IgD-negative memory B cell (primary cell): Measurements from ENCODE around the gene ESPN. TPM values are rescaled to one million over a fixed set of nuclear protein-coding genes. Genes with fewer than 3 reads are reported as not detected.
"Not testable (repeated sequence)": the region's sequence is repeated elsewhere in the genome, so short reads cannot be mapped to it uniquely, and the experiment has no call there.

Experiments
- H3K27ac Mint-ChIP-seq, 3 donors: one replicate each; pipeline ENCODE4 v1.8.0; 2020 to 2022; ENCODE audit warnings: mild to moderate bottlenecking in 3 of 3, mixed read lengths in 3 of 3, moderate library complexity in 1 of 3
- H3K27me3 Mint-ChIP-seq: one replicate; pipeline ENCODE4 v1.8.0; 2021; ENCODE audit warnings: mixed read lengths
- H3K36me3 Mint-ChIP-seq: one replicate; pipeline ENCODE4 v1.8.0; 2020; ENCODE audit warnings: mild to moderate bottlenecking, mixed read lengths
- H3K4me1 Mint-ChIP-seq, 3 donors: one replicate each; pipeline ENCODE4 v1.8.0; 2020 to 2022; ENCODE audit warnings: mixed read lengths in 3 of 3, mild to moderate bottlenecking in 1 of 3
- H3K4me3 Mint-ChIP-seq, 4 donors: one replicate each; pipeline ENCODE4 v1.8.0; 2020 to 2022; ENCODE audit warnings: mild to moderate bottlenecking in 4 of 4, mixed read lengths in 4 of 4, moderate library complexity in 3 of 4
- H3K9me3 Mint-ChIP-seq, 3 donors: one replicate each; pipeline ENCODE4 v1.8.0; 2020 to 2021; ENCODE audit warnings: mixed read lengths in 3 of 3, mild to moderate bottlenecking in 1 of 3
- polyA plus RNA-seq: library from polyadenylated mRNA; unstranded; fragments of 300-500 nt; fragmentation: Illumina TruSeq; gene quantifications from one replicate; pipeline ENCODE4 v1.2.3, GENCODE V29; 2021

ESPN gene
- polyA plus RNA-seq, 1 donor from 2014 or later = not detected

GRCh38 chr1:6395130-6395529, 29.4 kb upstream of the ESPN start:
- not testable (repeated sequence) for H3K27me3 Mint-ChIP-seq, H3K9me3 Mint-ChIP-seq, H3K36me3 Mint-ChIP-seq
- H3K4me1 Mint-ChIP-seq = peaks cover 10 to 13% (median 11%) of the 10 kb centered on the region in 3 donors
- H3K4me3 Mint-ChIP-seq = peak overlapping the region in 3 of 4 donors; percentile 70 to 95 (median 85)
- H3K27ac Mint-ChIP-seq = peak overlapping the region in 2 of 3 donors; percentile 67 to 97

DNA sequence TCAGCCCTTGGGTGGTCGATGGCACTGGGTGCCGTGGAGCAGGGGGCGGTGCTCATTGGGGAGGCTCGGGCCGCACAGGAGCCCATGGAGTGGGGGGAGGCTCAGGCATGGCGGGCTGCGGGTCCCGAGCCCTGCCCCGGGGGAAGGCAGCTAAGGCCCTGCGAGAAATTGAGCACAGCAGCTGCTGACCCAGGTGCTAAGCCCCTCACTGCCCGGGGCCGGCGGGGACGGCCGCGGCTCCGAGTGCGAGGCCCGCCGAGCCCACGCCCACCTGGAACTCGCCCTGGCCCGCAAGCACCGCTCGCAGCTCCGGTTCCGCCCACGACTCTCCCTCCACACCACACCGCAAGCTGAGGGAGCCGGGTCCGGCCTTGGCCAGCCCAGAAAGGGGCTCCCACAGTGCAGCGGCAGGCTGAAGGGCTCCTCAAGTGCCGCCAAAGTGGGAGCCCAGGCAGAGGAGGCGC, 28.8 kb upstream of the ESPN start:
- H3K36me3 Mint-ChIP-seq = not testable (repeated sequence)
- peaks cover 10 to 13% (median 11%) of the 10 kb centered on the region in 3 donors for H3K4me1 Mint-ChIP-seq

GRCh38 chr1:6396998-6397397, 27.6 kb upstream of the ESPN start:
- Mint-ChIP-seq H3K27me3 (peaks cover 4% of the 10 kb centered on the region), H3K36me3 (no peaks in the 10 kb centered on the region), H3K4me3 (peak overlapping the region in 1 of 4 donors; percentile 80), H3K4me1 (peaks cover 10 to 12% (median 11%) of the 10 kb centered on the region in 3 donors), H3K27ac (peak overlapping the region in 1 of 3 donors; percentile 74), H3K9me3 (no peaks in the 10 kb centered on the region)

More for the DNA sequence above, 28.8 kb upstream of the ESPN start:
- not testable (repeated sequence) for H3K27me3 Mint-ChIP-seq, H3K27ac Mint-ChIP-seq, H3K9me3 Mint-ChIP-seq
- peak overlapping the region in 1 of 4 donors; percentile 33 for H3K4me3 Mint-ChIP-seq

GRCh38 chr1:6397844-6398441, 26.6 kb upstream of the ESPN start:
- Mint-ChIP-seq H3K27ac (no peak overlapping the region), H3K27me3 (peaks cover 5% of the 10 kb centered on the region), H3K9me3 (no peaks in the 10 kb centered on the region), H3K4me3 (peak overlapping the region in 2 of 4 donors; percentile 10 to 80), H3K36me3 (no peaks in the 10 kb centered on the region), H3K4me1 (peaks cover 6 to 7% (median 6%) of the 10 kb centered on the region in 3 donors)

DNA sequence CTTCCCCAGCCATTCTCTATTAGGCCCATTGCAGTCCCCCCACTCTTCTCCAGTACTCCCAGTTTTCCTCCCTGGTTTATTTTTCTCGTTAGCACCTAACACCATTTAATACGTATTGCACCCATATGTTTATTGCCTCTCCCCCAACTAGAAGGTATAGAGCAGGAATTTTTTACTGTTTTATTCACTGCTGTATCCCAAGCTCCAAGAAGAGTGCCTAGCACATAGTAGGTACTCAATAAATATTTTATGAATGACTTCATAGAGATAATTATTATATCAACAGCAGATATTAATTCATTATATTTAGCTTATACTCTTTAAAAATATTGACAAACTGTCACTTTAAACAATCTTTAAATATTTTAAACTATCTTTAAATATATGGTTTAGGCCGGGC, 25.3 kb upstream of the ESPN start:
- peaks cover 6% of the 10 kb centered on the region for H3K27me3 Mint-ChIP-seq
- H3K9me3 Mint-ChIP-seq = no peaks in the 10 kb centered on the region
- H3K4me1 Mint-ChIP-seq = peaks cover under 1% of the 10 kb centered on the region in 3 donors
- no peaks in the 10 kb centered on the region for H3K36me3 Mint-ChIP-seq
- H3K4me3 Mint-ChIP-seq = no peak overlapping the region
- H3K27ac Mint-ChIP-seq = no peak overlapping the region

GRCh38 chr1:6401673-6402072, 22.9 kb upstream of the ESPN start:
- H3K27ac Mint-ChIP-seq = no peak overlapping the region
- H3K4me3 Mint-ChIP-seq = no peak overlapping the region
- H3K36me3 Mint-ChIP-seq = no peaks in the 10 kb centered on the region
- H3K27me3 Mint-ChIP-seq = peaks cover 6% of the 10 kb centered on the region
- peaks cover 0 to 2% (median 0%) of the 10 kb centered on the region in 3 donors for H3K4me1 Mint-ChIP-seq
- no peaks in the 10 kb centered on the region for H3K9me3 Mint-ChIP-seq

DNA sequence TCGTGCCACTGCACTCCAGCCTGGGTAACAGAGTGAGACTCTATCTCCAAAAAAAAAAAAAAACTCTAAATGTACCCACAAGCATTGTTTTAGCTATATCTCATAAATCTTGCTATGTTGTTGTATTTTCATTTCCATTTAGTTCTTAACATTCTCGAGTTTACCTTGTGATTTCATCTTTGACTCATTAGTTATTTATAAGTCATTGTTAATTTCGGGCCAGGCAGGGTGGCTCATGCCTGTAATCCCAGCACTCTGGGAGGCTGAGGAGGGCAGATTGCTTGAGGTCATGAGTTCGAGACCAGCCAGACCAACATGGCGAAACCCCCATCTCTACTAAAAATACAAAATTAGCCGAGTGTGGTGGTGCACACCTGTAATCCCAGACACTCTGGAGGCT, 16.6 kb upstream of the ESPN start:
- no peaks in the 10 kb centered on the region for H3K36me3 Mint-ChIP-seq
- H3K4me3 Mint-ChIP-seq = no peak overlapping the region
- H3K9me3 Mint-ChIP-seq = no peaks in the 10 kb centered on the region
- H3K4me1 Mint-ChIP-seq = peaks cover 0 to 2% (median 0%) of the 10 kb centered on the region in 3 donors
- no peak overlapping the region for H3K27ac Mint-ChIP-seq
- peaks cover 7% of the 10 kb centered on the region for H3K27me3 Mint-ChIP-seq

DNA sequence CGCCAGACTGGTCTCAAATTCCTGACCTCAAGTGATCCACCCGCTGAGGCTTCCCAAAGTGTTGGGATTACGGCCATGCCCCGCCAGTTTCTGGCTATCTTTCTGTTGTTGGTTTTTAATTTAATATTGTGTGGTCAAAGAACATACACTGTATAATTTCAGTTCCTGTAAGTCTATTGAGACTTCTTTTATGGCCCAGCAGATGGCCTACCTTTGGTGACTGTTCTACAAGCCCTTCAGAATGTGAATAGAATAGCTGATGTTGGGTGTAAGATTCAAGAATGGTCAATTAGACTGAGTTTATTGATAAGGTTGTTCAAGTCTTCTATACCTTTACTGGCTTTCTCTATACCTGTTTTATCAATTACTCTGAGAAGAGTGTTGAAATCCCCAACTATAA, 15.5 kb upstream of the ESPN start:
- Mint-ChIP-seq H3K4me1 (peaks cover 0 to 2% (median 0%) of the 10 kb centered on the region in 3 donors), H3K4me3 (no peak overlapping the region), H3K36me3 (no peaks in the 10 kb centered on the region), H3K27me3 (peaks cover 11% of the 10 kb centered on the region), H3K9me3 (no peaks in the 10 kb centered on the region), H3K27ac (no peak overlapping the region)

GRCh38 chr1:6409733-6410132, 14.8 kb upstream of the ESPN start:
- peaks cover 18% of the 10 kb centered on the region for H3K27me3 Mint-ChIP-seq
- no peaks in the 10 kb centered on the region for H3K36me3 Mint-ChIP-seq
- H3K27ac Mint-ChIP-seq = no peak overlapping the region
- no peaks in the 10 kb centered on the region for H3K9me3 Mint-ChIP-seq
- H3K4me3 Mint-ChIP-seq = no peak overlapping the region
- peaks cover 0 to 3% (median 1%) of the 10 kb centered on the region in 3 donors for H3K4me1 Mint-ChIP-seq

DNA sequence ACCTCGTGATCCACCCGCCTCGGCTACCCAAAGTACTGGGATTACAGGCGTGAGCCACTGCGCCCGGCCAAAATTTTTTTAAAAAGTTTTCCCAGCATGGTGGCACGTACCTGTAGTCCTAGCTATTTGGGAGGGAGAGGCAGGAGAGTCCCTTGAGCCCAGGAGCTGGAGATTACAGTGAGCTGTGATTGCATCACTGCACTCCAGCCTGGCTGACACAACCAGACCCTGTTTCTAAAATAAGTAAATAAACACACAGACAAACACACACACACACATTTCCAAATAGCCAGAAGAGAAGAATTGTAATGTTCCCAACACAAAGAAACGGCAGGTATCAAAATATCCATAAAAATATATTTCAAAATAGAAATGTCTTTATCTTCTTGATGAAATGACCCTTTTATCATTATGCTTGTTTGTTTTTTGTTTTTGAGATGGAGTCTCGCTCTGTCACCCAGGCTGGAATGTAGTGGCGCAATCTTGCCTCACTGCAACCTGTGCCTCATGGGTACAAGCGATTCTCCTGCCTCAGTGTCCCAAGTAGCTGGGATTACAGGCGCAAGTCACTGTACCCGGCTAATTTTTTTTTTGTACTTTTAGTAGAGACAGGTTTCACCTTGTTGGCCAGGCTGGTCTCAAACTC, 14.2 kb upstream of the ESPN start:
- H3K27ac Mint-ChIP-seq = no peak overlapping the region

GRCh38 chr1:6412896-6413295, 11.7 kb upstream of the ESPN start:
- no peak overlapping the region for H3K27ac Mint-ChIP-seq
- no peaks in the 10 kb centered on the region for H3K36me3 Mint-ChIP-seq
- no peaks in the 10 kb centered on the region for H3K9me3 Mint-ChIP-seq
- H3K27me3 Mint-ChIP-seq = peaks cover 44% of the 10 kb centered on the region
- H3K4me1 Mint-ChIP-seq = peaks cover 0 to 3% (median 0%) of the 10 kb centered on the region in 3 donors
- H3K4me3 Mint-ChIP-seq = no peak overlapping the region

More for the DNA sequence above, 14.2 kb upstream of the ESPN start:
- H3K4me3 Mint-ChIP-seq = no peak overlapping the region
- no peaks in the 10 kb centered on the region for H3K36me3 Mint-ChIP-seq
- H3K27me3 Mint-ChIP-seq = peaks cover 21% of the 10 kb centered on the region
- H3K9me3 Mint-ChIP-seq = no peaks in the 10 kb centered on the region
- peaks cover 0 to 3% (median 0%) of the 10 kb centered on the region in 3 donors for H3K4me1 Mint-ChIP-seq

DNA sequence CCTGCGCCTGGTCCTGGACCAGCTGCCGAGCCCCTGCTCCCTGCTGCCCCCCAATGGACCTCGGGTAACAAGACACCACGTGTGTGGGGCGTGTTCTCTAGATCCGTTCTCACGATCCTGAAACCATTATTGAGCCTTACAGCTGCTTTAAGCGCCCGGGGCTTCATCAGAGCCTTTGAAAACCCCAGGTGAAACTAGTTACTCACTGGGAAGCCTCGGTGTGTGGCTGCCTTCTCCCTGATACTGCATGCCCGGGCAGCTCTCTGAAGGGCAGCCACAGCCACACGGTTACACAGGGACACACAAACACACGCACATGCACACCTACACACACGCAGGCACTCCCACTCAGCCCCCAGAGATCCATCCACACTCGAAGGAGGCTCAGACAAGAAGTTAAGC, 10.1 kb upstream of the ESPN start:
- Mint-ChIP-seq H3K27me3 (peaks cover 46% of the 10 kb centered on the region), H3K4me3 (no peak overlapping the region), H3K9me3 (no peaks in the 10 kb centered on the region), H3K36me3 (no peaks in the 10 kb centered on the region), H3K27ac (no peak overlapping the region), H3K4me1 (peaks cover 0 to 3% (median 1%) of the 10 kb centered on the region in 3 donors)

GRCh38 chr1:6414881-6415626, 9.5 kb upstream of the ESPN start:
- peaks cover 46% of the 10 kb centered on the region for H3K27me3 Mint-ChIP-seq
- no peaks in the 10 kb centered on the region for H3K36me3 Mint-ChIP-seq
- no peak overlapping the region for H3K4me3 Mint-ChIP-seq
- H3K27ac Mint-ChIP-seq = no peak overlapping the region
- no peaks in the 10 kb centered on the region for H3K9me3 Mint-ChIP-seq
- H3K4me1 Mint-ChIP-seq = peaks cover 0 to 3% (median 1%) of the 10 kb centered on the region in 3 donors

GRCh38 chr1:6416295-6416656, 8.3 kb upstream of the ESPN start:
- H3K4me3 Mint-ChIP-seq = no peak overlapping the region
- H3K36me3 Mint-ChIP-seq = no peaks in the 10 kb centered on the region
- H3K9me3 Mint-ChIP-seq = no peaks in the 10 kb centered on the region
- peaks cover 51% of the 10 kb centered on the region for H3K27me3 Mint-ChIP-seq
- peaks cover 1 to 3% (median 3%) of the 10 kb centered on the region in 3 donors for H3K4me1 Mint-ChIP-seq
- H3K27ac Mint-ChIP-seq = no peak overlapping the region

- Mint-ChIP-seq H3K9me3 (no peaks in the 10 kb centered on the region), H3K36me3 (no peaks in the 10 kb centered on the region), H3K27ac (no peak overlapping the region), H3K4me1 (peaks cover 1 to 8% (median 3%) of the 10 kb centered on the region in 3 donors), H3K27me3 (peaks cover 55% of the 10 kb centered on the region), H3K4me3 (no peak overlapping the region)
These were observed 7.7 kb upstream of the ESPN start for GRCh38 chr1:6416906-6417305.
